Prostate gland (tissue), 2 donors: ENCODE results near the gene GMPPB. TPM values are rescaled to one million over a fixed set of nuclear protein-coding genes. Genes with fewer than 3 reads are reported as not detected.

ENCODE experiments used
- DNase-seq: peaks from one replicate; pipeline ENCODE4 v3.0.0-alpha.2; 2019; ENCODE audit warnings: low spot score
- H3K27ac ChIP-seq, 2 donors: fragments of 200-600 bp; sonication (generic); 2 replicates each; pipeline ENCODE4 v1.5.1; 2017 to 2019
- H3K27me3 ChIP-seq: fragments of 200-600 bp; sonication (generic); replicated peaks from 2 replicates; pipeline ENCODE4 v1.5.1; 2019; ENCODE audit not compliant: insufficient read depth
- H3K36me3 ChIP-seq, 2 donors: fragments of 200-600 bp; sonication (generic); 1 replicate in 1 of 2; 2 replicates in 1 of 2; pipeline versions ENCODE4 v1.5.1 to v1.8.1; 2017 to 2019
- H3K4me1 ChIP-seq: fragments of 200-600 bp; sonication (generic); replicated peaks from 2 replicates; pipeline ENCODE4 v1.5.1; 2019
- H3K4me3 ChIP-seq, 2 donors: fragments of 200-600 bp; sonication (generic); 2 replicates each; pipeline ENCODE4 v1.5.1; 2017 to 2019
- H3K9me3 ChIP-seq: fragments of 200-600 bp; sonication (generic); 2 replicates; pipeline ENCODE4 v1.5.1; 2017
- CTCF ChIP-seq, 4 experiments: fragments of 200-600 bp in 2 of 4; fragments of 450-650 bp in 2 of 4; sonication (generic) in 2 of 4; IDR thresholded peaks; 1 replicate in 3 of 4; 2 replicates in 1 of 4; pipeline ENCODE4 v1.5.1; 2016 to 2019; ENCODE audit warnings: antibody characterized with exemption in 4 of 4, mild to moderate bottlenecking in 2 of 4, moderate library complexity in 2 of 4
- POLR2A ChIP-seq: fragments of 450-650 bp; IDR thresholded peaks from one replicate; pipeline ENCODE4 v1.6.1; 2016; ENCODE audit warnings: antibody characterized with exemption, mild to moderate bottlenecking
- POLR2AphosphoS5 ChIP-seq: sonication (generic); formaldehyde crosslinking; IDR thresholded peaks from one replicate; pipeline ENCODE4 v1.6.1; 2017; ENCODE audit warnings: antibody characterized with exemption
- WGBS: methylation state at CpG from one replicate; pipeline ENCODE4 v1.1.5; 2018; 5-methylcytosine and 5-hydroxymethylcytosine counted together
- intact Hi-C: fragments of 100-400 bp; cut with DNase I; formaldehyde crosslinking; loops from one replicate; pipeline ENCODE4 v1.14.2; 2022
- total RNA-seq, 2 donors: library from RNA; depleted of rRNA; stranded (reverse); fragments of >200 nt; gene quantifications; one replicate each; pipeline ENCODE4 v1.1.0, GENCODE V29; 2016

Gene GMPPB
- total RNA-seq, 2 donors from 2014 or later, result 28.8 to 60.1 TPM

GRCh38 chr3:49745986-49746385, 22.2 kb upstream of the GMPPB start:
- H3K9me3 ChIP-seq, result no peaks in the 10 kb centered on the region
- WGBS, result 26% methylated on average over 2 of the region's 2 CpGs
- no peak for DNase-seq
- H3K4me1 ChIP-seq, result no peaks in the 10 kb centered on the region
- H3K27ac ChIP-seq, result no peak overlapping the region
- intact Hi-C loops, result no loop called here
- no peak overlapping the region for H3K4me3 ChIP-seq
- no peaks in the 10 kb centered on the region for H3K36me3 ChIP-seq
- TF ChIP-seq POLR2AphosphoS5 (peak; percentile 81), CTCF (IDR thresholded peaks at IDR 0.05) (peak in 1 of 4 experiments; percentile 7), POLR2A (no peak)
- no peaks in the 10 kb centered on the region for H3K27me3 ChIP-seq

GRCh38 chr3:49740427-49740826, 16.7 kb upstream of the GMPPB start:
- no peak for DNase-seq
- H3K9me3 ChIP-seq, result no peaks in the 10 kb centered on the region
- H3K27me3 ChIP-seq, result no peaks in the 10 kb centered on the region
- no peak overlapping the region for H3K27ac ChIP-seq
- H3K36me3 ChIP-seq, result peaks cover 0 to 6% of the 10 kb centered on the region in 2 donors
- TF ChIP-seq POLR2AphosphoS5, result no peak
- no peak for TF ChIP-seq CTCF (IDR thresholded peaks at IDR 0.05)
- TF ChIP-seq POLR2A, result no peak
- H3K4me1 ChIP-seq, result no peaks in the 10 kb centered on the region
- H3K4me3 ChIP-seq, result no peak overlapping the region
- intact Hi-C loops, result no loop called here

- intact Hi-C loops, result no loop called here
These were observed 14.4 kb upstream of the GMPPB start for GRCh38 chr3:49738067-49738713.

GRCh38 chr3:49734752-49735151, 11.0 kb upstream of the GMPPB start:
- peaks cover 4 to 6% of the 10 kb centered on the region in 2 donors for H3K36me3 ChIP-seq
- no peak for DNase-seq
- H3K27ac ChIP-seq, result no peak overlapping the region
- H3K9me3 ChIP-seq, result no peaks in the 10 kb centered on the region
- intact Hi-C loops, result no loop called here
- TF ChIP-seq POLR2A, result no peak
- no peak for TF ChIP-seq POLR2AphosphoS5
- no peak for TF ChIP-seq CTCF (IDR thresholded peaks at IDR 0.05)
- WGBS, result 92% methylated on average over 6 of the region's 6 CpGs
- H3K4me3 ChIP-seq, result no peak overlapping the region
- no peaks in the 10 kb centered on the region for H3K4me1 ChIP-seq
- no peaks in the 10 kb centered on the region for H3K27me3 ChIP-seq

More at GRCh38 chr3:49738067-49738713, 14.4 kb upstream of the GMPPB start:
- H3K27me3 ChIP-seq, result no peaks in the 10 kb centered on the region
- H3K27ac ChIP-seq, result no peak overlapping the region
- H3K4me1 ChIP-seq, result no peaks in the 10 kb centered on the region
- no peak for DNase-seq
- no peak overlapping the region for H3K4me3 ChIP-seq
- no peak for TF ChIP-seq POLR2A
- TF ChIP-seq POLR2AphosphoS5, result no peak
- TF ChIP-seq CTCF (IDR thresholded peaks at IDR 0.05), result no peak
- H3K36me3 ChIP-seq, result peaks cover 0 to 6% of the 10 kb centered on the region in 2 donors
- WGBS, result 95% methylated on average over 11 of the region's 11 CpGs
- no peaks in the 10 kb centered on the region for H3K9me3 ChIP-seq

- Histone ChIP-seq H3K4me1 (no peaks in the 10 kb centered on the region), H3K4me3 (no peak overlapping the region), H3K36me3 (peaks cover 4 to 6% of the 10 kb centered on the region in 2 donors), H3K27me3 (no peaks in the 10 kb centered on the region), H3K9me3 (no peaks in the 10 kb centered on the region), H3K27ac (no peak overlapping the region)
- intact Hi-C loops, result no loop called here
- TF ChIP-seq POLR2AphosphoS5, result no peak
- TF ChIP-seq POLR2A, result no peak
- TF ChIP-seq CTCF (IDR thresholded peaks at IDR 0.05), result no peak
- 91% methylated on average over 1 of the region's 1 CpG for WGBS
- DNase-seq, result no peak
These were observed 9.8 kb upstream of the GMPPB start for GRCh38 chr3:49733551-49733950.
